K562 (cell line): ENCODE data around the gene FAM20C. TPM values are rescaled to one million over a fixed set of nuclear protein-coding genes. Genes with fewer than 3 reads are reported as not detected.

Experiments
- ATAC-seq: fragments of 200-7000 bp; cut with Tn5 transposase; 3 replicates; pipeline ENCODE4 v1.9.1; 2020; ENCODE audit warnings: moderate library complexity
- BruUV-seq: library from RNA; stranded (reverse); fragments of 400-500 nt; replicated peaks from 2 replicates; lab custom pipeline; 2021; lab: Mats Ljungman, UMichigan
- CTCF ChIA-PET: fragments of 300-600 bp; formaldehyde crosslinking; extraction: SDS; loops from one replicate; lab custom pipeline; 2021; ENCODE audit warnings: low intra/inter-chr PET ratio; lab: Yijun Ruan, JAX
- POLR2A ChIA-PET: fragments of 300-600, 350-650 bp; sonication (Branson Sonifier 250); formaldehyde crosslinking; extraction: SDS; loops from one replicate; lab custom pipeline; 2021; ENCODE audit warnings: antibody characterized with exemption, inconsistent platforms; lab: Yijun Ruan, JAX
- DNase-seq, 4 experiments: peaks; one replicate each; pipeline versions ENCODE4 v3.0.0 to v3.0.0-alpha.2; 2011 to 2018; ENCODE audit warnings: low spot score in 3 of 4, mixed read lengths in 3 of 4; ENCODE audit errors: extremely low read depth in 1 of 4
- FAIRE-seq: peaks from 2 replicates; lab custom pipeline; 2011; peaks lifted over from hg19 to GRCh38; lab: Jason Lieb, UNC
- H2AFZ ChIP-seq: 2 replicates; pipeline ENCODE4 v1.6.0; 2011; ENCODE audit warnings: low read depth, low read length, control low read depth, inconsistent platforms
- H3K27ac ChIP-seq: fragments of 200-600 bp; 3 replicates; pipeline ENCODE4 v1.8.0; 2011; ENCODE audit warnings: low read depth, mild to moderate bottlenecking, control low read depth, inconsistent platforms, low read length, moderate library complexity, mixed read lengths; ENCODE audit errors: extremely low read depth
- H3K27me3 ChIP-seq, 2 experiments: fragments of 300-600 bp in 1 of 2; 2 replicates in 1 of 2; 3 replicates in 1 of 2; pipeline versions ENCODE4 v1.6.0 to v1.8.0; 2011; ENCODE audit warnings: inconsistent platforms in 2 of 2, low read length in 2 of 2, mild to moderate bottlenecking in 1 of 2, mixed read lengths in 1 of 2, moderate library complexity in 1 of 2; ENCODE audit not compliant: control insufficient read depth in 2 of 2, insufficient read depth in 2 of 2
- H3K36me3 ChIP-seq: fragments of 300-600 bp; 3 replicates; pipeline ENCODE4 v1.8.0; 2011; ENCODE audit warnings: mild to moderate bottlenecking, low read length, inconsistent platforms; ENCODE audit not compliant: control insufficient read depth, insufficient read depth
- H3K4me1 ChIP-seq, 2 experiments: fragments of 200-600 bp in 1 of 2; replicated peaks in 1 of 2; 2 replicates in 1 of 2; 3 replicates in 1 of 2; pipeline versions ENCODE4 v1.5.1 to v1.8.0; 2011; ENCODE audit warnings: inconsistent platforms in 2 of 2, low read length in 2 of 2, mild to moderate bottlenecking in 1 of 2, mixed read lengths in 1 of 2, moderate library complexity in 1 of 2; ENCODE audit not compliant: control insufficient read depth in 2 of 2, insufficient read depth in 2 of 2
- H3K4me2 ChIP-seq: 2 replicates; pipeline ENCODE4 v1.6.1; 2011; ENCODE audit warnings: low read length, control low read depth, inconsistent platforms, mixed read lengths; ENCODE audit not compliant: insufficient read depth
- H3K4me3 ChIP-seq: fragments of 200-600 bp; sonication (generic), shearing (Covaris generic); 2 replicates; pipeline ENCODE4 v1.5.1; 2016; ENCODE audit warnings: control low read depth, inconsistent platforms
- H3K79me2 ChIP-seq: fragments of 200-600 bp; 3 replicates; pipeline ENCODE4 v1.8.0; 2011; ENCODE audit warnings: low read length, inconsistent platforms; ENCODE audit not compliant: control insufficient read depth, insufficient read depth
- H3K9ac ChIP-seq, 2 experiments: 2 replicates each; pipeline versions ENCODE4 v1.6.0 to v1.6.1; 2011; ENCODE audit warnings: low read depth in 2 of 2, low read length in 2 of 2, control low read depth in 1 of 2, inconsistent platforms in 1 of 2, mild to moderate bottlenecking in 1 of 2, mixed read lengths in 1 of 2; ENCODE audit not compliant: insufficient read depth in 1 of 2
- H3K9me1 ChIP-seq: one replicate; pipeline ENCODE4 v1.6.0; 2011; ENCODE audit warnings: inconsistent platforms, mild to moderate bottlenecking, low read length, moderate library complexity; ENCODE audit not compliant: control insufficient read depth, insufficient read depth
- H3K9me3 ChIP-seq: replicated peaks from 2 replicates; pipeline ENCODE4 v1.5.1; 2011; ENCODE audit warnings: low read depth, low read length, inconsistent platforms; ENCODE audit not compliant: control insufficient read depth, insufficient read depth
- H4K20me1 ChIP-seq: replicated peaks from 2 replicates; pipeline ENCODE4 v1.6.1; 2011; ENCODE audit warnings: low read length, inconsistent platforms, mixed read lengths; ENCODE audit not compliant: control insufficient read depth, insufficient read depth
- CBX1 ChIP-seq: sonication (generic); IDR thresholded peaks from 2 replicates; pipeline ENCODE4 v1.6.1; 2016; ENCODE audit warnings: antibody characterized with exemption, low read depth, mild to moderate bottlenecking
- IRF1 ChIP-seq: sonication (generic); formaldehyde crosslinking; IDR thresholded peaks from 2 replicates; pipeline ENCODE4 v1.8.0; 2022; ENCODE audit warnings: missing genetic modification reagents, mild to moderate bottlenecking, borderline replicate concordance
- SPI1 ChIP-seq: IDR thresholded peaks from 2 replicates; pipeline ENCODE4 v1.6.1; 2011; ENCODE audit warnings: low read depth, low read length, control low read depth, borderline replicate concordance
- ZBTB1 ChIP-seq: sonication (generic); formaldehyde crosslinking; IDR thresholded peaks from 2 replicates; pipeline ENCODE4 v1.8.1; 2023; ENCODE audit warnings: missing genetic modification reagents, low read depth, mild to moderate bottlenecking, borderline replicate concordance
- WGBS: fragments of 100-300 bp; shearing (Covaris generic); methylation state at CpG from one replicate; pipeline ENCODE4 v1.1.6; 2016; ENCODE audit warnings: low coverage, mixed read lengths; ENCODE audit not compliant: insufficient coverage; ENCODE audit errors: missing lambda C conversion rate; 5-methylcytosine and 5-hydroxymethylcytosine counted together
- in situ Hi-C: fragments of 300-500 bp; cut with MboI; formaldehyde crosslinking; loops from 4 replicates; pipeline ENCODE4 v1.15.0; 2018; ENCODE audit warnings: inconsistent platforms, mixed read lengths
- intact Hi-C: fragments of 100-400 bp; cut with micrococcal nuclease; formaldehyde crosslinking; loops from 2 replicates; pipeline ENCODE4 v1.14.2; 2022
- polyA plus RNA-seq, 8 experiments: library from polyadenylated mRNA; depleted of rRNA in 4 of 8; stranded (reverse) in 5 of 8; unstranded in 3 of 8; fragments of >200 nt; fragmentation: Nextera tagmentation in 2 of 8; fragmentation: Illumina TruSeq in 1 of 8; extraction: Ambion mirVana in 2 of 8; extraction: Trizol in 1 of 8; gene quantifications; 2 replicates each; pipeline versions ENCODE4 v1.2.1 to v1.2.3, GENCODE V29; 2011 to 2014; ENCODE audit warnings: inconsistent platforms in 1 of 8, missing spikeins in 1 of 8
- total RNA-seq, 7 experiments: library from RNA; depleted of rRNA in 6 of 7; stranded (reverse); fragments of >200 nt in 6 of 7; fragmentation: Illumina TruSeq in 2 of 7; extraction: Trizol in 2 of 7; gene quantifications; 2 replicates each; pipeline versions ENCODE4 v1.2.1 to v1.2.3, GENCODE V29; 2011 to 2021; ENCODE audit warnings: low replicate concordance in 1 of 7

Gene FAM20C
- total and polyA plus RNA-seq, 9 of the 15 experiments (the other 6 are each of a cell fraction or from before 2014, with no cell fraction given) = 0.09 TPM; not detected in 8

GRCh38 chr7:298375-298702 lies 106.0 kb downstream of the FAM20C start (continued):
- no peak for TF ChIP-seq IRF1 (CRISPR knock-in tag)

GRCh38 chr7:298743-299142 lies 106.4 kb downstream of the FAM20C start:
- Histone ChIP-seq H3K4me3 (no peak overlapping the region), H3K4me2 (no peak overlapping the region), H3K4me1 (peaks cover 0 to 6% of the 10 kb centered on the region in 2 experiments; a peak in 1 of 5 replicates), H3K79me2 (no peaks in the 10 kb centered on the region), H3K9me1 (peaks cover 4% of the 10 kb centered on the region), H3K9ac (no peak overlapping the region), H3K27me3 (peaks cover 29 to 88% of the 10 kb centered on the region in 2 experiments), H2AFZ (no peak overlapping the region), H4K20me1 (peaks cover 12% of the 10 kb centered on the region), H3K36me3 (no peaks in the 10 kb centered on the region), H3K27ac (no peak overlapping the region), H3K9me3 (no peaks in the 10 kb centered on the region)
- BruUV-seq = no TSS peak
- TF ChIP-seq CBX1 = no peak
- no peak for TF ChIP-seq ZBTB1
- TF ChIP-seq SPI1 = 0 out of 2 replicates have a peak, but pooled peaks have one; percentile 60
- FAIRE-seq (no peak), DNase-seq (no peak), ATAC-seq (no peak)
- WGBS = 2% methylated on average over 13 of the region's 13 CpGs
- intact Hi-C loops (no loop called here), in situ Hi-C loops (no loop called here)
- CTCF ChIA-PET = no interaction called here
- POLR2A ChIA-PET = no interaction called here
